Measurements from ENCODE around the gene PTPRD.

Gene PTPRD

DNA sequence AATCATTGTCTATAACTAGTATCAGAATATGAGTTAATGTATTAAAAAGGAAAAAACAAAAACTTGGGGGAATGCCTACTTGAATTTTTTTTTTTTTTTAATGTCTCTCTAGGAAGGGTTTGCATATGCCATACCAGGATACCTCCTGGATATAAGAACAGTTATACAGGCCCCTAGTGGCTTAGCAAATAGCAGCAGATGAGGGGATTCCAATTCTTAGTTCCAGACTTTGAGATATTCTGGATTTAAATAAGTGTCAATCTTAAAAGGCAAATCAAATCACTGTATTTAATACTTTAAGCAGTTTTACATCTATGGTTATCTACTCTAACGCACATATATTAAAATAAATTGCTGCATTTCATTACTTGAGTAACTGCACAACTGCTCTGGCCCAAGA is 1757.8 kb downstream of the PTPRD start:
- peak; percentile 66 for TF ChIP-seq CTCF (IDR thresholded peaks at IDR 0.05; ENCODE audit: insufficient read depth, missing control alignments)
- DNase-seq (ENCODE audit: insufficient read length, low spot score): no peak
- peak; percentile 29 for FAIRE-seq

- DNase-seq (ENCODE audit: insufficient read length, low spot score) (no peak), FAIRE-seq (no peak)
- TF ChIP-seq CTCF (IDR thresholded peaks at IDR 0.05; ENCODE audit: insufficient read depth, missing control alignments): no peak
Observed at GRCh38 chr9:8852301-8852864, 1760.4 kb downstream of the PTPRD start.

DNA sequence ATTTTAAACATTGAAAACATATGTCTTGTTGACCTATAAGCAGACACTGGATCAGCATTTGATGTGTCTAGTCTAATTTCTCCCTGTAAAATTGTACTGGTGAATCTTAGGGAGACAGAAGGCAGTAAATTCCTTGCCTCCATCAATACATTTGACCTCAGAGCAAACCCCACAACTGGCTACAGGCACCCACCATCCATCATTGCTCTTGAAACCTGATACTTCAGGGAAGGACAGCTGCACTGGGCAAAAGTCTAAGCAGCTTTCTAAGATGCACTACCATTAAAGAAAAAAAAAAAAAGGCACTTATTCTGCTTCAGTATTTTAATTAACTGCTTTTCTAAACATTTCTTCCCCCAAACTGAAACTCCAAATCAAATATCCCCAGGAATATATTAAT is 1761.9 kb downstream of the PTPRD start:
- DNase-seq (ENCODE audit: insufficient read length, low spot score) (no peak), FAIRE-seq (no peak)
- no peak for TF ChIP-seq CTCF (IDR thresholded peaks at IDR 0.05; ENCODE audit: insufficient read depth, missing control alignments)

- no peak for DNase-seq (ENCODE audit: insufficient read length, low spot score)
- FAIRE-seq: no peak
- TF ChIP-seq CTCF (IDR thresholded peaks at IDR 0.05; ENCODE audit: insufficient read depth, missing control alignments): no peak
Observed at GRCh38 chr9:8845808-8846207, 1767.0 kb downstream of the PTPRD start.

DNA sequence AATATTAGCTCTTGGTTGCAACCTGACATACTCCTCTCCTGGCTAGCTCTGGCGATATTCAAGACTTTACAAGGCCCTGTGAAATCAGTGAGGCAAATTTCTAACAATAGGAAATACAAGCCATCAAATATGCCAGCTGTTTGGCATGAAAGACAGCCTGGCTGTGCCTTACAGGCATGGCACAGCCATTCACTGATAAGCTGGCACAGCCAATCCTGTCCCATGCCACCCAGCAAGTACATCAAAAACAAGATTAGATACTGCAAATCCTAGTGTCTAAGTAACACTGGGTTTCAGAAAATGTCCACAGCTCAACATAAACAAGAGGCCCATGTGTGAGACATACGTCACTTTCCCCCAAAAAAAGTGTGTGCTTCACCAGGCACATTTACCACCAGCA is 1767.4 kb downstream of the PTPRD start:
- no peak for TF ChIP-seq CTCF (IDR thresholded peaks at IDR 0.05; ENCODE audit: insufficient read depth, missing control alignments)
- FAIRE-seq (no peak), DNase-seq (ENCODE audit: insufficient read length, low spot score) (no peak)

DNA sequence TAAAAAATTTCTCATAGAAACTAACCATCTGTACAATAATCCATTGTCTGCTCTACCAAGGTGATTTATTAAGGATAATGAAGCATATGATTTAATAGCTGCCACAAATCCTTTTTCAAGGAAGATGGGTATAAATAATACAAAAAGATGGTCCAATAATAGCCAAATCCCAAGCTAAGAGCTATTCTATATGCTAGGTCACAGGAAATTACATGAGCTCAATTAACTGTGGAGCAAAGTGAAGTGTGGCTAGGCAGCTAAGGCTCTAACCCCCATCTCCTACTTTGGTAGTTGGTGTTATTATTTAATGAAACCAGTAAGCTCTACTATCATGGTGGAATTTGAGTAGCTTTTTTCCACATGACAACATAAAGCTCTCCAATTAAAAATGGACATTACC is 1768.3 kb downstream of the PTPRD start:
- no peak for FAIRE-seq
- DNase-seq (ENCODE audit: insufficient read length, low spot score): no peak
- no peak for TF ChIP-seq CTCF (IDR thresholded peaks at IDR 0.05; ENCODE audit: insufficient read depth, missing control alignments)

DNA sequence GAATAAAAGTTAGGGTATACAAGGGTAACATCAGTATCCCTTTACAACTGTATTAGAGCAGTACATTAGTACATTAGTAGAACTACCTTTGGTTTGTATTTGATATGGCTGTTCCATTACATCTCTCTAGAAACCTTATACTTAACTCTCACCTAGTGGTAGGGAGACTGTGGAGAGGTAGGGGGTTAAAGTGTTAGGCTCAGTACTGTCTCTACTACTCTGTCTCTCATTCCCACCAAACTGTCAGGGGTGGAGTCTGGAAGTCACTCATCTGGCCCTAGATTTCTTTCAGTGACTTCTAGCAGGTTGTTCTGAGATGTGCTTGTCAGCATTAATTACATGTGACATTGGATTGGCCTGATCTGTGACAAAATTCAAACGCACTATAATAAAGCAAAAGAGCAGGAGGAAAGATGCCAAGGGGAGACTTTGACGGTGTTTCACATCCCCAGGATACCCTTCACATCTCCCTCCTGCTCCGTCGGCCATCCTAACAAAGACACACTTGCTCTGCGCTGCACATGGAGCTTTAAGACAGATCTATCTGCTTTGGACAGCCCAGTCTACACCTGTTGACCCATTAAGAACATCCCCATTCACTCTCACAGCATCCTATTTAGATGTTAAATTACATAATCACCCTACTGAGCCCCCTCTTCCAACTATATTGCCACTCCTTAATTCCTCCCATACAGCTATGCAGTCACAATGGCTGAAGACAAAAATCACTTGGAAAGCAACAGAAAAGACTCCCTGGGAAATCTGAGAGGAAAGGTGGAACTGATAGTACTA is 1770.2 kb downstream of the PTPRD start:
- no peak for FAIRE-seq
- TF ChIP-seq CTCF (IDR thresholded peaks at IDR 0.05; ENCODE audit: insufficient read depth, missing control alignments): no peak

More for the DNA sequence above, 1770.2 kb downstream of the PTPRD start:
- no peak for DNase-seq (ENCODE audit: insufficient read length, low spot score)
